GM18520 (cell line): ENCODE data around the gene RFX3.

ENCODE experiments used
- ATAC-seq: cut with Tn5 transposase; IDR thresholded peaks from one replicate; pipeline ENCODE4 v1.9.1; 2021; ENCODE audit not compliant: unreplicated experiment

Gene RFX3

GRCh38 chr9:3288686-3289085 lies 237.1 kb downstream of the RFX3 start:
- no peak for ATAC-seq

- no peak for ATAC-seq
Observed at GRCh38 chr9:3285365-3286161, 240.2 kb downstream of the RFX3 start.

DNA sequence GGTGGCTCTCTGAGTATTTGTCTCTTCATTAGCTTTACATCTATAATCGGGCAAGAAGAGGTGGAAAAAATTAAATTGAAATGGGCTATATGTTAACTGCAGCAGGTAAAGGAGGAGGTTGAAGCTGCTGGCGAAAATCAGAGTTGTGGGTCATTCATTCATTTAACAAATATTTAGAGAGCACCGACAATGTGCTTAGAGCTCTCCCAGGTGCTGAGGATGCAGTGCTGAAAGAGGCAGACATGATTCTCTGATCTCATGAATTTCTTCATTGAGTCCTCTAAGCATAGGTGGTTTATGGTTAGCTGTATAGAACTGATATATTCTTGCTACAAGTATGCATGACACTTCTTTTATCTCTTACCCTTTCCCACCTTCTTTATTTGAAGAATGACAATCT lies 243.4 kb downstream of the RFX3 start:
- ATAC-seq, result no peak

DNA sequence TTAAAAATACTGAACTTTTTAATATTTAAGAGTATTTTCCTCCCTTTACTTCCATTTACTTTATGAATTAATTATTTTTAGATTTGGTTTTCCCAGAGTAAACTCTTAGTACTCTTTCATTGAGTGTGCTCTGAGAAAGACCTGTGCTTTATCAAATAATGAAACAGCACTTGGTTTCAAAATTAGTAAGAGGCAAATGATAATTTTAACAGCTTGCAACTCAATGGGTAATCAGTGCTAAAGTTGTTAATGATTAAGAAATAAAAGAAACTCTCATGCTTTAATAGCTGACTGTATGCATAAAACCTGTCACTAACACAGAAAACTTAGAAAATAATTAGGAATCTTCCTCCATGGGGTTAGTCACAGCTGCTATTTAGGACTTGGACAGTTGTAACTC lies 244.4 kb downstream of the RFX3 start:
- ATAC-seq, result no peak

GRCh38 chr9:3277200-3277599 lies 248.6 kb downstream of the RFX3 start:
- no peak for ATAC-seq

GRCh38 chr9:3271581-3271980 lies 254.2 kb downstream of the RFX3 start:
- no peak for ATAC-seq

DNA sequence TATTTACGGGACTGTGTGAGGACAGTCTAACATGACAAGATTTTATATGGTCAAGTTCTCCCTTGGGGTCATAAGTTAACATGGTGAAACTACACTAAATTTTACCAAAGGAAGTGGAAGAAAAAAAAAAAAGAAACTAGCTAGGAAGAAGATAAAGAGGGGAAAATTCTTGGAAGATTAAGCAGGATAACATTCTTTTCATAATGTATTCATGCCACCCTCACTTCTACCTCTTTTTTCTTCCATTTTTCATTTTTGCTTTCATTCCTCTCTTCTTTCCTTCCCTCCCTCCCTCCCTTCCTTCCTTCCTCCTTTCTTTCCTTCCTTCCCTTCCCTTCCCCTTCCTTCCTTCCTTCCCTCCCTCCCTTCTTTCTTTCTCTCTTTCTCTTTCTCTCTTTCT lies 254.6 kb downstream of the RFX3 start:
- no peak for ATAC-seq

DNA sequence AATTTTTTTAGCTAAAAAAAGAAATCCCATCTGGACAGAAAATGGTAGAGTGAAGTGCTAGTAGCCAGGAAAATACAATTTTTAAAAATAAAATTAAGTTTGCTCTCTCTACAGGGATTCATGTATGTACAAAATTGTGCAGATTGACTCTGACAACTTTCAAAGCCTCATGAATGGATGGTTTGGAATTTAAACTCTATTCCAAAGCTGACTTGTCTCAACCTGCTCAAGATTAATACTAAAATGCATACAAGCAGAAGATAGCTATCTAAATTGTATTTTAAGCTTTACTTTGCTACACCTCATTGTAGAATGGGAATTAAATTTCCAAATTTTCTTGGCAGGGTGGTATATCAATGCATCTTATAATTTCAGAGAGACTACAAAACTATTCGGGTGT lies 257.6 kb downstream of the RFX3 start:
- no peak for ATAC-seq

GRCh38 chr9:3263698-3264097 lies 262.1 kb downstream of the RFX3 start:
- ATAC-seq, result no peak

DNA sequence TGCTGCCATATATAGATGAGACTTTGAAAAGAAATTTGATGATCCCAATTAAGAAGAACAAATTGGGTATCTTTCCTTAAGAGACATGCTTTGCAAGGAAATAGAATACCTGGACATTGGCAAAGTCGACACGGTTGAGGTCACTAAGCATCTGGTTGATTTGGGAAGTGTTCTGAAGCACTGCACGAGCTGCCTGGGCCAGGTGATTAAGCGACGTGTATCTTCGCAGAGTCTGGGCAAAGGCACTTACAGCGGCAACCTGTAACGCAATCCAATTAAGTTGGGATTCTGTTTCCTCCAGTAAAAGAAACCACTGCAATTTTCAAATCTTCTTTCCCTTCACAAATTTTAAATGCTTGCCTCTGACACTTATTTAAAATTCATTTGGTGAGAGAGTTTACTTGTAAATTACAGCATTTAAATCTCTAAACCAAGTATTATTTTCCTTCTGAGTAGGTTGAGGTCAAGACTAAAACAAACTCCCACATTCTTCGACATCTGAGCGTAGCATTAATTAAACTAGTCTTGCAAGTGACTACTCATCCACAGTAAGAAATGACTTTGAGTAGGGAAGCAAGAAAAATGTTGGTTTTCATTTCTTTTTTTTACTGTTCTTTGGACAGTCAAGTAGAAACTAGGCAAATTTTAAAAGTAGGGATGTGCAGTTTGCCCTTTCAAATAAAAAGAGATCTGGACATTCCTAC lies 262.8 kb downstream of the RFX3 start:
- no peak for ATAC-seq

GRCh38 chr9:3261484-3261883 lies 264.3 kb downstream of the RFX3 start:
- ATAC-seq, result no peak

- ATAC-seq, result no peak
Observed at GRCh38 chr9:3256571-3257330, 269.1 kb downstream of the RFX3 start.

- no peak for ATAC-seq
Observed at GRCh38 chr9:3251309-3251708, 274.5 kb downstream of the RFX3 start.

DNA sequence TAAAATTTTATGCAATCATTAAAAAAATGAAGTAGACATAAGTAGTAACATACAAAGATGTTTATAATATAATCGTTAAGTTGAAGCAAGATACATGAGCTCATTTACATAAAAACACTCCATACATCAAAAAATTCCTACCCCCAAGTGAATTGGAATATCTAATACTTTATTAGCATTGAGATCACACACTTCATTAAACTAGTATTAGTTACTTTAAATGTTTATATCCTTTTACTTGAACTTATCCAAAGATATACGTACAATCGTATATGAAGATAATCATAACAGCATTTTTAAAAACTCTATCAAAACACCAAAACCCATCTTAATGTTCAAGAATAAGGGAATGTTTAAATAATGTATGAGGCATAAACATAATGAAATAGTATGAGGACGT lies 275.1 kb downstream of the RFX3 start:
- no peak for ATAC-seq

DNA sequence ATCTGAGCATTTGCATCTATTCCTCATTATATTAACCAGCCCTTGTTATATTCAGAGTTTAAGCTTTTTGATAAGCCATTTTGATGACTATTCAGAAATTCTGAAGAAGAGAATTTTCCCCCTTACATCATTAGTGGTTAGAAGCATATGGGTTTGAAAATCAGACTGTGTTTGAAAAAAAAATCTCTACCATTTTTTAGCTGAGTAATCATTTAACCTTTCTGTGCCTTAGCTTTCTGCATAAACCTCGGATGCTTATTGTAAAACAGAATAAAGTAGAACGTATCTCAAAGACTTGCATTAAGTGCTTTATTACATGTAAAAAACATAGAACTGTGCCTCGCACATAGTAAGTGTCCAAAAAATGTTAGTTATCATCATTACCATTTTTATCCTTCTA lies 278.6 kb downstream of the RFX3 start:
- no peak for ATAC-seq

GRCh38 chr9:3246241-3246640 lies 279.6 kb downstream of the RFX3 start:
- no peak for ATAC-seq

- ATAC-seq, result no peak
Observed at GRCh38 chr9:3244963-3245653, 280.7 kb downstream of the RFX3 start.

DNA sequence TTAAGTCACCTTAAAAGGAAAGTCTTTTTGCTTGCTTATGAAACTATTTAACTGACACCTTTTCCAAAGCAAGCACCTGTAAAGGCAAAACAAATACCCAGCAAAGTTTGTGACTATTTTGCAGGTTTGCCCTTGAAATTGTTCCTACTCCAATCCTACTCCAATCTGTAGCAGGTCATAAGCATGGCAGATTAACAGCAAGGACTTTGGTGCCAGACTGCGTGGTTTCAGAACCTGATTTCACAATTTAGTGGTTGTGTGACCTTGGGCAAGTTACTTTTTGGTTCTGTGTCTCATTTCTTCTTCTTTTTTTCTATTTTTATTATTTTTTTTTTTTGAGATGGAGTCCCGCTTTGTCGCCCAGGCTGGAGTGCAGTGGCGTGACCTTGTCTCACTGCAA lies 282.1 kb downstream of the RFX3 start:
- no peak for ATAC-seq

DNA sequence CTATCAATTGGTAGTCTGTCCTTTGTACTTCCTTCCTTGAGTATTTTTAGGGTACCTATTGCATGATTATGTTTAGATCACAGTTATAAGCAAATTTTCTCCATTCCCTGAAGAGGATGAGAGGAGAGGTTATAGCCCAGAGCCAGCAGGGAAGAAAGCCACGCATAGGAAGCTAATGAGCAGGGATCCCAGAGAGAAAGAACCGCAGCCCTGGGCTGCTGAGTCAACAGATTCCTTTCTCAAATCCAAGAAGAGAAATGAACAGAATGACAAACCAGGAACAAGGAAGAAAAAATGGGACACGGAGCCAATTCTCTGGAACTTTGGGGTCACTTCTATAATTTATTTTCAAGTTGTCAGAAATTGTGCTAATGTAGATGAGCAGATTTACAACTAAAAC lies 284.5 kb downstream of the RFX3 start:
- ATAC-seq, result no peak

- peak; percentile 65 for ATAC-seq
Observed at GRCh38 chr9:3240656-3241268, 285.0 kb downstream of the RFX3 start.

DNA sequence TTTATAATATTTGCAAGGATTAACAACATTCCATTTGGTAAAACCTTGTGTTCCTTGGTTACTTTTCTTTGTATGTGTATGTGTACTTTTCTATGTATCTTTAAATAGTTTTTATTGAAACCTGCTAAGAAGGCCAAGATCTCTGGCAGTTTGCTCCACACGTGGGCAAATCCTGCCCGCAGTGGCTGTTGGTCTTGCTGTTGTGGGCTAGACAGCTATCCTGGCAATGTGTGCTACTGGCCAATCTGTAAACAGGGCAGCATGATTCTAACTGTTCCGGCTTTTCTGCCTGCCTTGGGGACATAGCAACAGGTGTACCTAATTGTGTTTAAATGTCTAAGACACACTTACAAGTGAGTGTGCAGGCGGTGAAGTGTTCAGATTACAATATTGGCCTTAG lies 286.6 kb downstream of the RFX3 start:
- ATAC-seq, result no peak
